ENCODE data around the gene KIF16B. TPM values are rescaled to one million over a fixed set of nuclear protein-coding genes. Genes with fewer than 3 reads are reported as not detected.

Gene KIF16B
- total and polyA plus RNA-seq, 9 of the 15 experiments (the other 6 are each of a cell fraction or from before 2014, with no cell fraction given) = 1.00 to 10.6 (median 8.5) TPM

DNA sequence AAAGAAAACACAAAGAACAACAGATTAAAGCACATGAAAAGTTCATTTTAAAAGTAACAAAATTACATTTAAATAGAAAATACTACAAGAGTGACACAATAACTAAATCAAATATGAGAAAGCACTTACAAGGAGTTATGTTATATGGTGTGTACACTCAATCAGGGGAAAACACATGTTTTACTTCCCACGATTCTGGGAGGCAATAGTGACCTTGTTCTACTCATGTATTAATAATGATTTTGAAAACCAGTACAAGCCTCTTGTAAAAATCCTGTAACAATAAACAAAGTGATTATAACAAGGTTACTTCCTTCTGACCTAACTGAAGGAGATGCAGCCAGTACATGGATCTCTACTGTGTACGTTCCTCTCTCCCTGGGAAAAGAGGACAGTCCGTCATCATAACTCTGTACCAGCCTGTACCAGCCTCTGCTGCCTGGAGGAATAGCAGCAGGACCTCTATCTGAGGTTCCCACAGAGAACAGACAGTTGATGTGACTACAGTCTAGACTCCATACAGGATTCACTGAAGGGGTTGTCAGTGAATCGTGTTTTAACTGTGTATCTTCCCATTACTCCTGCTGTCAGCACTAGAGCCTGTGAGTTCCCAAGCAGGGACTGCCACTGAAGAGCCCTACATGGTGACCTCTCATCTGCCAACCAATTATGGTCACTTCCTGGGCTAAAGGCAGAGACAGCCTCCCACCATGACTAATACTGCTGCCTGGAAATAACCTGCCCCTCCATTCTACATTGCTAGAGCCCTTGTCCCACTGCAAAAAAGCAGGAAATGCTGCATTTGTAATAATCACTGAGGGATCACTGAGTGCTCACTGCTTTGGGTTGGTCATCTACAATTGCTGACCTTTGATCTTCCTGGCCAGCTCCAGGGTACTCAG, 149.7 kb downstream of the KIF16B start:
- BruUV-seq (replicated peaks) = no TSS peak
- ATAC-seq = no peak
- Histone ChIP-seq H3K9me3 (replicated peaks; ENCODE audit: control insufficient read depth, insufficient read depth, low read depth, low read length) (no peaks in the 10 kb centered on the region), H3K9me1 (ENCODE audit: control insufficient read depth, insufficient read depth, low read length) (no peaks in the 10 kb centered on the region), H2AFZ (ENCODE audit: low read depth, low read length) (no peak overlapping the region), H3K4me3 (no peak overlapping the region), H3K36me3 (ENCODE audit: control insufficient read depth, insufficient read depth, low read length) (peaks cover 2% of the 10 kb centered on the region; the same call in 1 of the 3 replicates), H3K27me3 (ENCODE audit: control insufficient read depth in 2 of 2, insufficient read depth in 2 of 2, low read length in 2 of 2) (no peaks in the 10 kb centered on the region), H3K4me1 (replicated peaks in 1 of 2; ENCODE audit: control insufficient read depth in 2 of 2, insufficient read depth in 2 of 2, low read length in 2 of 2) (no peaks in the 10 kb centered on the region; a peak in 3 of 5 replicates), H3K9ac (ENCODE audit: insufficient read depth in 1 of 2, low read depth in 2 of 2, low read length in 2 of 2) (no peak overlapping the region), H4K20me1 (replicated peaks; ENCODE audit: control insufficient read depth, insufficient read depth, low read length) (no peaks in the 10 kb centered on the region), H3K79me2 (ENCODE audit: control insufficient read depth, insufficient read depth, low read length) (no peaks in the 10 kb centered on the region), H3K4me2 (ENCODE audit: insufficient read depth, low read length) (no peak overlapping the region), H3K27ac (ENCODE audit: extremely low read depth, low read depth, low read length) (no peak overlapping the region)
- intact Hi-C loops (cut with micrococcal nuclease) (no loop called here), in situ Hi-C loops (cut with MboI) (no loop called here)
- DNase-seq (ENCODE audit: extremely low read depth in 1 of 4, low spot score in 3 of 4) = no peak
- WGBS (ENCODE audit: insufficient coverage, low coverage, missing lambda C conversion rate) = 62% methylated on average over 3 of the region's 4 CpGs
- TF ChIP-seq DACH1 (IDR thresholded peaks at IDR 0.05; ENCODE audit: partially characterized antibody) (no peak), SMARCB1 (IDR thresholded peaks at IDR 0.05; ENCODE audit: insufficient read length, low read depth) (no peak), ZBED1 (IDR thresholded peaks at IDR 0.05) (no peak), ZSCAN32 (CRISPR knock-in tag; IDR thresholded peaks at IDR 0.05) (no peak), CSDE1 (IDR thresholded peaks at IDR 0.05) (no peak), NR2F6 (CRISPR knock-in tag; IDR thresholded peaks at IDR 0.05) (no peak), TSHZ1 (CRISPR knock-in tag; IDR thresholded peaks at IDR 0.05) (no peak), ZNF41 (CRISPR knock-in tag; conservative IDR thresholded peaks at IDR 0.05) (no peak), BMI1 (IDR thresholded peaks at IDR 0.05; ENCODE audit: low read length) (no peak)
- TF ChIP-seq, protein P1, sequence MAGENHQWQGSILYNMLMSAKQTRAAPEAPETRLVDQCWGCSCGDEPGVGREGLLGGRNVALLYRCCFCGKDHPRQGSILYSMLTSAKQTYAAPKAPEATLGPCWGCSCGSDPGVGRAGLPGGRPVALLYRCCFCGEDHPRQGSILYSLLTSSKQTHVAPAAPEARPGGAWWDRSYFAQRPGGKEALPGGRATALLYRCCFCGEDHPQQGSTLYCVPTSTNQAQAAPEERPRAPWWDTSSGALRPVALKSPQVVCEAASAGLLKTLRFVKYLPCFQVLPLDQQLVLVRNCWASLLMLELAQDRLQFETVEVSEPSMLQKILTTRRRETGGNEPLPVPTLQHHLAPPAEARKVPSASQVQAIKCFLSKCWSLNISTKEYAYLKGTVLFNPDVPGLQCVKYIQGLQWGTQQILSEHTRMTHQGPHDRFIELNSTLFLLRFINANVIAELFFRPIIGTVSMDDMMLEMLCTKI (IDR thresholded peaks at IDR 0.05; ENCODE audit: partially characterized antibody) = no peak
- TF ChIP-seq, protein P2, sequence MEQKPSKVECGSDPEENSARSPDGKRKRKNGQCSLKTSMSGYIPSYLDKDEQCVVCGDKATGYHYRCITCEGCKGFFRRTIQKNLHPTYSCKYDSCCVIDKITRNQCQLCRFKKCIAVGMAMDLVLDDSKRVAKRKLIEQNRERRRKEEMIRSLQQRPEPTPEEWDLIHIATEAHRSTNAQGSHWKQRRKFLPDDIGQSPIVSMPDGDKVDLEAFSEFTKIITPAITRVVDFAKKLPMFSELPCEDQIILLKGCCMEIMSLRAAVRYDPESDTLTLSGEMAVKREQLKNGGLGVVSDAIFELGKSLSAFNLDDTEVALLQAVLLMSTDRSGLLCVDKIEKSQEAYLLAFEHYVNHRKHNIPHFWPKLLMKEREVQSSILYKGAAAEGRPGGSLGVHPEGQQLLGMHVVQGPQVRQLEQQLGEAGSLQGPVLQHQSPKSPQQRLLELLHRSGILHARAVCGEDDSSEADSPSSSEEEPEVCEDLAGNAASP (IDR thresholded peaks at IDR 0.05) = no peak
- ChIA-PET POLR2A (no interaction called here), CTCF (ENCODE audit: low intra/inter-chr PET ratio) (no interaction called here)
- FAIRE-seq = no peak
